GM19468 (cell line): Measurements from ENCODE around the gene ERBB4.

ENCODE experiments used
- ATAC-seq: cut with Tn5 transposase; IDR thresholded peaks from one replicate; pipeline ENCODE4 v1.9.1; 2021; ENCODE audit warnings: mild to moderate bottlenecking, moderate library complexity, moderate number of reproducible peaks; ENCODE audit not compliant: unreplicated experiment; ENCODE audit errors: extremely low read depth

ERBB4 gene

DNA sequence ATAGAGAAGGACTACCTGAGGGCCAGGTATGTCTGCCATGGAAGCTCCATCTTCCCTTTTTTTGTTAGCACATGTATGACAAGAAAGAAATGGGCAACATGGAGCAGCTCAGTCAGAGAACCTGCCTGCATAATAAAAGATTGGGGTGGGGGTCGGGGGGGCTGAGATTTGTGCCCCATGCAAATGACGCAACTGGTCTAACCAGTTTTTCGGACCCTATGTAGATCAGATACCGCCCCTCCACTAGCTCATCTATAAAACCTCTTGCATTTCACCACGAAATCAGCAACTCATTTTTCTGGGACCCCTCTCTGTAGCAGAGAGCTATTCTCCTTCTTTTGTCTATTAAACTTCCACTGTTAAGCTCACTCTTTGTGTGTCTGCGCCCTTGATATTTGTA, 657.2 kb downstream of the ERBB4 start:
- ATAC-seq = no peak

- ATAC-seq = no peak
Measured at GRCh38 chr2:211879323-211879722, 659.3 kb downstream of the ERBB4 start.

DNA sequence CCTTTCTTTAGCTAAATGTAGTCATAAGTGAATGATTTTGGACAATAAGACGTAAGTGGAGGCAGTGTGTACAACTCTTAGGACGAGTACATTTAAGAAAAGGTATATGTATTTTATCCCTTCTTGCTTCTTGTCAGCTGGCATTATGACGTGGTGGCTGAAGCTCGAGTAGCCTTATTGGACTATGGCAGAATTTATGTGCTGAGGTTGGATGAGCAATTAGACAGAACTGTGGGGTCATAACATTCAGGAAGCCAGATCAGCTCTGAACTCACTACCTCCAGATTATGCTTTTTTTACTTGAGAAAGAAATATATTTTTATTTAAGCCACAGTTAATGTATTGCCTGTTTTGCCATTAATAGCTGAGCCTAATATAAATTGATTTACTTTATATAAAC, 661.5 kb downstream of the ERBB4 start:
- no peak for ATAC-seq

DNA sequence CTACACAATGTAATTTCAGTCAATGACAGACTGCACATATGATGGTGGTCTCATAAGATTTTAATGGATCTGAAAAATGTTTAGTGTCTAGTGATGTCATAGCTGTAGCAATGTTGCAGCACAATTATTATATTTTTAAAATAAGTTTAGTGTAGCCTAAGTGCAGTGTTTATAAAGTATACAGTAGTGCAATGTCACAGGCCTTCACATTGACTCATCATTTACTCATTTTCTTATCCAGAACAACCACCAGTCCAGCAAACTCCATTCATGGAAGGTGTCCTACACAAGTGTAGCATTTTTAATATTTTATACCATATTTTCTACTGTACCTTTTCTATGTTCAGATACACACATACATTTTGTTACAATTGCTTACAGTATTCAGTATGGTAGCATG, 663.1 kb downstream of the ERBB4 start:
- no peak for ATAC-seq

GRCh38 chr2:211868996-211869533, 669.5 kb downstream of the ERBB4 start:
- ATAC-seq = no peak

GRCh38 chr2:211867845-211868451, 670.7 kb downstream of the ERBB4 start:
- ATAC-seq = peak; percentile 69

DNA sequence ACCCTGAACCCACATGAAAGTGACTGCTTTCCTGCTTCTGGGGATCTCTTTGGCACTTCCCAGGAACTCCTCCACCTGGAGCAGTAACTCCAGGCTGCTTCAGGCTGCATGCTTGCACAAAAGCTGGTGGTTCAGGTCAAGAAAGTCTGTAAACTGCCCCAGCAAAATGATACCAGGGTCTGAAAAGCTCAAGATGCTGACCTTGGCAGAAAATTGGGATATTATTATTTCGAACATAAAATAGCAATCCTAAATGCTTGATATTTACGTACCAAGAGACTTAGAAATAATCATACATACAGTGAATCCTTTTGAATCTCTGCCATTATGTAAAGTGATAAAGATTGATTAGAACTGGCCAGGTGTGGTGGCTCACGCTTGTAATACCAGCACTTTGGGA, 674.3 kb downstream of the ERBB4 start:
- ATAC-seq = no peak

DNA sequence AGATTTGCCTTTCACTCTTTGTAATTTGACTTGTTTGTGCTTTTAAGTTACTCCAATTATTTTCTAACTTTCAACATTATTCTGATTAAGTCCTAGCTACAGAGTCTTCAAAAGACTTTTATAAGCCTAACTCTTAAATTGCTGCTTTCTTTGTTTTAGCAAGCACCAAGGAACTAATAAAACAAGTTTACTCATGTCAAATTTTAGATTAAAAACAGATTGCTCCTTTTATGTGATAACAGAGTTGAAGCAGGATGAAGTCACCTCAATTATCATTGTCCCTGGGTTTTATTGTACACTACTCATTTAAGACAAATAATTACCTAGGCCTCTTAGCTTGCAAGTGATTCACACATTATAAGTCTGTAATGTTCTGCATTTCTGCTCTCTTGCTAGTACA, 678.4 kb downstream of the ERBB4 start:
- ATAC-seq = no peak

- no peak for ATAC-seq
Measured at GRCh38 chr2:211854832-211855231, 683.8 kb downstream of the ERBB4 start.

DNA sequence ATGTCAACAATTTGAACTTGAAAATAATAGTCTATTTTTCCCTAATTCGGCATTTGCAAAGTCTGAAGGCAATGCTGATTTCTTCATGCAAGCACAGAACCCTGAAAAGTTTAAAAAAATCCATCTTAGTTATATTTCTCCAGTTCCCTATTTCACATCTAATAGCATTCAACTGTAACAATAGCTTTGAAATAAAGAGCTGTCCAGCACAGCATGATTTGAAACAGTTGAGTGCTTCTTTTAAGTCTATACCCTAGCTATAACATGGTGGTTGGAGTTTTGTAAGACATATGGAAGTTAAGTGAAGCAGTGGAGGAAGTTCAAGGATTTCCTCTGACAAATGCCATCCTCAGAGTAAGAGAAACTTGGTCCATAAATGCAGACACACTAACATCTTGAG, 691.9 kb downstream of the ERBB4 start:
- no peak for ATAC-seq

GRCh38 chr2:211846036-211846400, 692.6 kb downstream of the ERBB4 start:
- no peak for ATAC-seq

GRCh38 chr2:211845338-211846035, 693.1 kb downstream of the ERBB4 start:
- no peak for ATAC-seq

GRCh38 chr2:211837706-211838105, 700.9 kb downstream of the ERBB4 start:
- ATAC-seq = no peak

GRCh38 chr2:211837206-211837605, 701.4 kb downstream of the ERBB4 start:
- no peak for ATAC-seq

DNA sequence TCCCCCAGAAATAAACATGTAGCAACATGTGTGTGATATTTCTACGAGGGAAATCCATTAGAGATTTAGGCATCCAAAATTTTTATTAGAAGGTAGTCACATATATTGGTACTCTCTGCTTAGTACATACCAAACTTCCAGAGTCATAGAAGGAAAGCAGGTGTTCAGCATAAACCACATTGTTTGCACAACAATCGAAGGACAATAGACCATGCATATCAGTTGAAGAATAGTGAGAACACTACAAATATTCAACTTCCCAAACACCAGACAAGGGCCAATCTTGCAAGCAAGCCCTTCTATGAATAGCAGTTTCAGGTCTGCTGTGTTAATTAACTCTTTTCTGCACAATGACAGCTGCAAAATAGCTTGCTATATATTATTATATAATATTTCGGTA, 702.2 kb downstream of the ERBB4 start:
- no peak for ATAC-seq

GRCh38 chr2:211835695-211836094, 702.9 kb downstream of the ERBB4 start:
- no peak for ATAC-seq

GRCh38 chr2:211833582-211834279, 704.9 kb downstream of the ERBB4 start:
- ATAC-seq = no peak

DNA sequence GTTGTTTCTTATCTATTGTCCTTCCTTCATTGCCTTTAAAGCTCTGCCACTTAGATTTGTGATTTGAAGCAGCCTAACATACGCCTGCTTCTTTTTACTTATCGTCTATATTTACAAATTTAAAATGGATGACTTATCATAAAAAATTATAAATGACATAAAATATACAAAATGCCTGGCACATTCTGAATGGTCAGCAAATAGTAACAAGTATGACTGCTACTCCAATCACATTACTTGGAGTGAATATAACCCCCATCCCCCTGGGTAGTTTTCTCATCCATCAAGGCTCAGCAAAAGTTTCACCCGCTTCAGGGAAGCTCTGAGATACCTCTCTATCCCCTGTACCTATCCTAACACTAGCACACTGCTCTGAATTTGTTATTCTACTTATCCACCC, 708.9 kb downstream of the ERBB4 start:
- no peak for ATAC-seq

GRCh38 chr2:211823886-211824479, 714.6 kb downstream of the ERBB4 start:
- no peak for ATAC-seq

GRCh38 chr2:211822686-211823335, 715.8 kb downstream of the ERBB4 start:
- no peak for ATAC-seq
